Dedifferentiated amniotic fluid mesenchymal stem cell (primary cell): Measurements from ENCODE around the gene HYCC1.
A peak's percentile ranks its signal among the peaks of the same experiment; 100 is the strongest.

Experiments
- DNase-seq: peaks from one replicate; pipeline ENCODE4 v3.0.0-alpha.2; 2016; ENCODE audit errors: extremely low spot score

Gene HYCC1

DNA sequence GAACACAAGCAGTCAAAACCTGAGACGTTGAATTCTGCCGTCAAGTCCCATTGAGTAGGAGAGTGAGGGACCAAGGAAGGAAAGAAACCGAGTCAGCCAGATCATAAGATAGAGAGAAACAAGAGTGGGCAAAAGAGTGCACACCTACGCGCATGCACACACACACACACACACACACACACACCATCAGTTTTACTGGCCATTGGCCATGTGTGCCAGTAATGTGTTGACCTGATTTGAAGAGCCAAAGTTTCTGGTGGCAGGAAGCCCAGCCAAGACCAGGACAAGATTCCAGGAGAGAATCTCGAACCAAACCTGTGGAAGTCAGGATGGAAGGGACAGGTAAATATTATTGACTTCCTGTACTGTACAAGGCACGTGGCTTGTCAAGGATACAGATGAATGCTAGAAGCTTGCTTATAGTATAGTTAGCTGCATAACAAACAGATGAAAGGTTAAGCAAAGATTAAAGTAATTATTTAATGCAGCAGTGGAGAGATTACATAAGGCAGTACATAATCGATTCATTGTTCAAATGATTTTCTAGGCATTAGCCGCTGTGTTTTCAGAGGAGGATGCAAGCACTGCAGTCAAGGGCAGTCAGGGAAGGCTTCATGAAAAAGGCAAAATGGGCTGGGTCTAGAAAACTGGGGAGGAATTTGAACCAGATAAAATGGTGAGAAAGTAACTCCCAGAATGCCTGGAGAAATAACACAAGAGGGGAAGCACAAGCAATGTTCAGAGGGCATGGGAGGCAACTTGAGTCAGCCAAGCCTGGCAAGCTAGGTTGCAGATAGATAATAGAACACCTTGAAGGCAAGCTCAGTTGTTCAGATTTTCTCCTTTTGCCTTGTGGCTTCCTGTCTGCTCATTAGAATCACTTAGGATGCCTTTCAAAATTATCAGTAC lies 2.7 kb upstream of the HYCC1 start:
- no peak for DNase-seq

DNA sequence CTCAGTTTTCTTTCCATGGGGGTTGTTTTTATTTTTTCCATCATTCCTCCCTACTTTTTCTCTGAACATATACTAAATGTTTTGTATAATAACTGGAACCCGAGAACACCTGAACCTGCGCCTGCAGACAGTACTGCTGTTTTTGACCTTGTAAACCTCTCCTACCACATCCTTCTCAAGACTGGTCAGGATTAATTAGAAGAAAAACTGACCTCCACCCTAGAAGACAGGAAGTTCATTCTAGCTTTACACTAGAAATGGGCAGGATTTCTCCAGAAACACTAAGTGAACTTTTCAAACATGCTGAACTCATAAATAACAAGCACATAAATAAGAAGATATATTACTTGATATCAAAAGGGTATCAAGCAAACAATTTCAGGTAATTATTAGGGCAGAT lies 751 bp upstream of the HYCC1 start:
- no peak for DNase-seq

DNA sequence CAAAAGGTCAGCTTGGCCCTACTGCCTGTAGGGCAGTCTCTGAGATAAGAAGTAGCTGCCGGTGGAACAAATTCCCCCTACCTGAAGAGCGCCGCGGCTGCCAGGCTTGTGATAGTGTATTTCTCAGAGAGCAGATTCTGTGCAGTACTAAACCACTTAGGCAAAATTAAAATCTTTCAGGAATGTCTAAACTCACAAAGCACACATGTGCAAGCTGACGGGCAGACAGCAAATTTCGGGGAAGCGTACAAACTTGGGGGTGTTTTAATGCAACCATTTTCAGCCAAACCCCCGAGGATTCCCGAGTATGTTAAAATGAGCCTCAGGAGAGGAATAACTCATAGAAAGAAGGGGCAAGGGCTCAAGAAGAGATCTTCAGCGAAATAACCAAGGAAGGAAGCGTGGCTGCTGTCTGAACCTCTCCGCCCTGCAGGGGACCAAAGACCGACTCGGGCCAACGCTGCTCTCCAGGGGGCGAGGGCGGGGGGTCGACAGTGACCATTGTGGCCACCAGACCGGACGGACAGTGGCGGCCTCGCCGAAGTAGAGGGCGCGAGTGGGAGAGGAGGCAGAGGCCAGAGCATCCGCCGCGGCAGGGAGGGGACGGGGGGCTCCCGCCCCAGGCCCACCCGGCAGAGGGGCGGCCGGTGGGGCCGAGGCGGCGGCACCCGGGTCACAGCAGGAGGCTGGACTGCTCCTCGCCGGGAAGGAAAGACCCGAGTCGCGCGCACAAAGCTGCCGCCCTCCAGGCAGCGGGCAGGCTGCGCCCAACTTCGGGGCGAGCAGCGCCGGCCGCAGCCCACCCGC lies 819 bp downstream of the HYCC1 start:
- DNase-seq, result no peak

DNA sequence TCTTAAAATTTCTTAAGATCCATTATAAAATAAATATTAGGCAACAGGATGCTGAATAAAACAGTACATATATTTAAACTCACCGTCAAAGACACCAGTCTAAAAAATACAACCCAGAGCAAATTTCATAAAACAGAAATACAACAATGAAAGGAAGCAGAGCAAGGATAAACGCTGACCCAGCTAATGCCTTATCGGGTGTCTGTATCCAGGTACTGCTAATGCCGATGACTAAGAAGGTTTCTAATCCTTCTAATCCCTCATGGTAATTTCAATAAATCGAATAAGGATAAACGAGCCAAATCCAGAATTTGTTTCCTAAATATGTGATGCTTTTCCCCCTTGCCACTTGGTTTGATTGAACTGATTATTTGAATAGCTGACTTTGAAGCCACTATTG lies 1.7 kb downstream of the HYCC1 start:
- DNase-seq, result no peak

DNA sequence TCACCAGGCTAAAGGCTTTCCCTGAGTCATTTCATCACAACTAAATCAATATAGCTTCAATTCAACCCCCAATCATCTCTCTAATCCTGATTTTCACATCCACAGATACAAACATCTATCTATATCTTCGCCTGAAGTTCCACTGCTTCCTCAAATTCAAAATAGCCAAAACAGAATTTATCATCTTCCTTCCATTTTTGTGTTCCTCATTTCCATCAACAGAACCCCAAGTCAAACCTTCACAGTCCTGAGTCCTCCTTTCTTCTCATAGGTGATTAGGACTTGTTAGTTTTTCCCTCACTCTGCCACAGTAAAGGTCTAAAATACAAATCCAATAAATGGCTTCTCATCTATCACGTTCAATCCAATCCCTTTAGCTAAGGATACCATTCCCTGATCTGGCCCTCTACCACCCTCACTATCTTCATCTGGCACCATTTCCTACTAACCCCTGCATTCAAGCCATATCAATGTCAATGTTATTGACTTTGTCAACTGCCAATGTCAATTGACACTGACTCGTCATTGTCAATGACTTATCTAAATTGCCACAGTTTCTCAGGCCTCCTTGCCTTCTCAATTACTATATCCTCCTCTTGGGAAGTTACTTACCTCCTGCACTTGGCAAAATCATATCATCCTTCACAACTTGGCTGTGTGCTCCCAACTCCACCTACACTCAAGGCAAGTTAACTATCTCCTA lies 2.6 kb downstream of the HYCC1 start:
- DNase-seq, result no peak

DNA sequence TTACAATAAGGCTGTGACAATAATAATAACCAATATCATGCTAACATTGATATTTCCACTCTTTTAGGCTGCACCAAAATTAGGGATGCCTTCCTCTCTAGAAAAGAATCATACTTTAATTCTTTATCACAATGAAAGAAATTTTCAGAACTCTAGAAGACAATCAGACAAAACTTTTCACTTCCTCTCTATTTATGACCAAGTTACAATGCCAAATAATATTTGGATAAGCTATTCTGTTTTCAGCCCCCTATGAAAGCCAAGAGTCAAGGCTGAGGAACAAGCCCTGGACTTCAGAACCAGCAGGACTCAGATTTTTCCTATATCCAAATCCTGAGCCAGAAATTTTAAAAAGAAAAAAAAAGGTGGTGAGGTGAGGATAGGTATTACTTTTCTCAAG lies 4.6 kb downstream of the HYCC1 start:
- DNase-seq, result no peak

DNA sequence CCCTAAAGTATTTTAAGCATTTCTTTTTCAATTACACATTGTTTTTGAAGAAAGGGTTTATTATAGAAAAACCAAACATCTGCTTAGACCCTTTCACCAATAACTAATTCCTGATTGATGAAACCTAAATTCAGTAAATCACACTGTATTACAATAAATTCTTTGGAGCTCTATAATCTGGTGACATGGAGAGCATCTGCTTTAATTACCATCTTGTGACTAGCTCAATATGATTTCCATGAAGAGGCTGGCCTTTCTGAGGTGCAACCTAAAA lies 9.7 kb downstream of the HYCC1 start:
- DNase-seq, result no peak

DNA sequence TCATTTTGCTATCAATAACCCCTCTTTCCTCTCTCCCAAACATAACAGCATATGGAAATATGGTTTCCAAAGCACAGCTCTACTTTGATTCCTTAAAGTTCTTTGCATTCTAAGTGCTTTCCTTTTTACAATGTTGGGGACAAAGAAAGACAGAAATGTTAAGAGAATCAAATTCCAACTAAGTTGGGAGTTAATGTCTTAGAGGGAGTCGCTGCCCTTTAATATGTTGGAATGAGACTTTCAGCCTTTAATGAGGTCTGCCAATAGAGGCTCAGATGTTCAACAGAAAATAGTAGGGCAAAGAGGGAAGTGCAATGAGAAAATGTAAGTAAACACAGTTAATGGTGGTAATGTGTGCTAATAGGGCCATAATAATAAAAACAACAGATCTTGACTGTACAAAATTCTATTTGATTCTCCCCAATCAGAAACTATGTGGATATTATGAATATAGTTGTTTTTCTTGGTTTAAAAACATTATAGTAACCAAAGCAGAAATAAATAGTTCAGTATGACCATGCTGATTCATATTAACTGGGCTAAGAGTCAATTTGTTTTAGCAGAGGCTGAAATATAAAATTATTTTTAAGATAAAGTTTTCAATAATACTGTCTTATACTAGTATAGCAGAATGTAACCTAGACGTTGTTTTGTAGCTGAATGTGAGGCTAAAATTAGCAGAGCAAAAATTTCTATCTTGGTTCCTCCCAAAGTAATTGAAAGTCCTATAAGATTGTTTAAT lies 10.3 kb downstream of the HYCC1 start:
- no peak for DNase-seq

DNA sequence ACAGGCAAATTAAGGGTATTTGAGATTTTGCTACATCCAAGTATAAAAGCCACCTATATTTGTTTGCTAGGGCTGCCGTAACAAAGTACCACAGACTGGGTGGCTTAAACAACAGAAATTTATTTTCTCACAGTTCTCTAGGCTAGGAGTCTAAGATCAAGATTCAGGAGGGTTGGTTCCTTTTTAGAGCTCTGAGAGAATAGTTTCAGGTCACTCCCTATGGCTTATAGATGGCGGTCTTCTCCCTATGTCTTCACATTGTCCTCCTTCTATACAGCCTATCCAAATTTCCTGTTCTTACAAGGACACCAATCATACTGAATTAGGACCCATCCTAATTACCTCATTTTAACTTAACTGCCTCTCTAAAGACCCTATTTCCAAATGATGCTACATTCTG lies 11.2 kb downstream of the HYCC1 start:
- no peak for DNase-seq

DNA sequence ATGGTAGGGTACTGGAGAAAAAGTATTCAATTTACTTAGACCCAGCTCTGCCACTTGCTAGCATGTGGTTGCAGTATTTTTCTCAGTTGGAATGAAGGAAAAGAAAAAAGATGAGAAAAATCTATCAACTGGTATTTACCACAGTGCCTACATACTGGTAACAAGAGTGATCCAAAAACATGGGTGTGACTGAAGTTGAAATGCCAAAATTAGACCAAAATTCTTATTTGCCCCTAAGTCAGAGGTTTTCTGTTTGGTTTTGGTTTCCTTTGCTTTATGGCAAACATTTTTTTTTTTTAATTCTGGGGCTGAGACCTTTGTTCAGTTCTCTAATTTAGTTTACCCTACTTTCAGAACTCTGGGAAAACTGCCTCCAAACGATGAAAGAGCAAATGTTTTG lies 12.3 kb downstream of the HYCC1 start:
- no peak for DNase-seq

DNA sequence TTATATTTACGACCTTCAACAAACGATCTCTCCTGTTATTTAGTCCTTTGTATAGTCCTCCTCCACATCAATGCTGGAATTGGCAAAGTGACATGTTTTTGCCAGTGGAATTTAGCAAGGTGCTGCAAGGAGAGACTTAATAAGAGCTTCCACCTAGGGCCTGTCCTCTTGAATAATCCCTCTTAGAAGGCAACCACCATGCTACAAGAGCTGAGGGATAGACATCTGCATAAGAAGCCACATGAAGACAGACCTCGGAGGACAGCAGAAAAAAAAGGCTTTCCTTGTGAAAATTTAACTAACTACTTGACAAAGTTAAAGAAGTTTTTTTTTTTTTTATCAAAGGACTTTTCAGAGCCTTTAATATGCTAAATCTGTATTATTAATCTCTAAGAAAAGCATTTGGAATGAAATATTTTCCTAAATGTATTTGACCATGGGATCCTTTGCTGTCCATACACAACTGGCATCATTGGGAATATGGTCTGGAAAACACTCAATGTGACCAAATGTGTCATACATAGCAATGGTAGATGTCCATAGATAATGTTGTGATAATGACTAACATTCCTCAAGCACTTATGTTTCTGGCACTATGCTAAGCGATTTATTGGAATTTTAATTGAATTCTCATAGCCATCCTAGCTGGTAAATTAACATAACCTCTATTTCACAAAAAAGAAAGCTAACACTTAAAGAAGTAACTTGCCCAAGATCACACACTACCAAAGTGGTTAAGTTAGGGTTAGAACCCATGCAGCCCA lies 13.2 kb downstream of the HYCC1 start:
- no peak for DNase-seq

DNA sequence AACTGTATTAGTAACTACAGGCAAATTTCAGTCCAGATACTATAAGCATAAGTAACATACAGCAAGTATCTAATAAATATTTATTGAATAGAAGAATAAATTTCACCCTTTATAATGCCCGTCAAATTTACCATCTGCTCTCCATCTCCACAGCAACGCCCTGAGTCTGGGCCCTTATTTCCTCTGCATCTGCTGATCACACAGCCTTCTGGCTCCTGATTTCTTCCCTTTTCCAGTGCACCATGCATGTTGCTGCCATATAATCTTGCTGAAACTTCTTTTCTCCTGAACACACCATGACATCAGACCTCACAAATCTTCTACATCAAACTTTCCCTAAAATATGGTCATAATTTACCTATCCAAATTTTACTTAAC lies 15.4 kb downstream of the HYCC1 start:
- no peak for DNase-seq

DNA sequence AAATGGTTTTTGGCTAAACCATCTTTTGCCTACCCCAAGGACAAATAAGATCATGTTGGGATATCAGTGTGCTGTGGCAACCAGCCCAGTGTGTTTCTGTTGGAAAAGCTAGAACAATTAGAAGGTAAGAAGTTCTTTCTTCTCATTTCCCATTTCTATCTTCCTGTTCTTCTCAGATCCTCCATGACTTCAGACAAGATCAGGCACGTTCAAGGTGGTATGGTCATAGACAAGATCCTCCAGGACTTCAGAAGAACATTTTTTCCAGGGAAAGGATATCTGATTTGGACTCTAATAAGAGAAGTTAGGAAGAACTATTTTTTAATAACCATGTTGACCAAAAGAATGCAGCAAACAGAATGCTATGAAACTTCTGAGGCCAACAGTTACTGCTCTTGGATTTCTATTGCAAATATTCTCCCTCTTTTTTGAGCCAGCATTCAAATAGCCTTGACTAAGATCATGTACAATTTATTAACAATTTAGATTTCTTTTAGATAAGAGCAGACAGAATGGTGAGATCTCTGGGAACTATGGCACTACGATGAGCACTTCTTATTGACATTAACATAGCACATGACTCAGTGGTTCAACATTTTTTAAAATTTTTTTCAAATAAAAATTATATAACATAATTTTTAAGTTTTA lies 15.9 kb downstream of the HYCC1 start:
- no peak for DNase-seq

DNA sequence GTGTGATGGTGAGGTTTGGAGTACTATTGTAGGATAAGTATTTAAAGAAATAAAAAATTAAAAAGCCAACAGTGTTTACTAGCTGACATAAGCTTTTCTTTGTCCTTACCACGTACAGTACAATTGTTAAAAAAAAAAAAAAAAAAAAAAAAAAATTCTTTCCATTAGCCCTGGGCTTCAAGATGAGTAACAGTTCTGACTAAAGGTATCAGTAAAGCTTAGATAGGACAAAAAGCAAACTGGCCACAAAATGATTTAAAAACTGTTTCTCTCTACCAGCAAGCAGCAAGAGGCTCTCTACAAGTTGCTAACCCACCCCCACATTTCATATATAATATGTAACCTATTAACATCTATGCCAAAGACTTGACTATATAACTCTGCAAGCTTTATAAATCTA lies 17.5 kb downstream of the HYCC1 start:
- DNase-seq, result no peak

DNA sequence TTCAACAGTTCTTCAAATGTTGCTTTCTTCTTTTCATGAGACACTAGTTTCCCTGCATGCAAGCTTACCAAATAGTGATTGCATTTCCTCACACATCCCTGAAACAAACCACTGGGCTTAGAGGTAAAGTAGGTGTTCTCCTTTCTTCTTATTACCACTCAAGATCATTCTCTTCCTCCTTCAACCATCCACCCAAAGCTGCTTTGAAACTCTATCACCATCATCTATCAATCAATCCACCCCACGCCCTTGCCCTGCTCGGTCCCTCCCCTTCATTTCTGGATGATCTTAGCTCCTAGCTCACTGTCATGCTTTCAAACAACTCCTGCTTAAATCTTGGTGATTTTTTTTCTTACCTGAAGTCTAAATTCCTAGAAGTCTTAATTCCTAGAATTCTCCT lies 18.9 kb downstream of the HYCC1 start:
- no peak for DNase-seq

DNA sequence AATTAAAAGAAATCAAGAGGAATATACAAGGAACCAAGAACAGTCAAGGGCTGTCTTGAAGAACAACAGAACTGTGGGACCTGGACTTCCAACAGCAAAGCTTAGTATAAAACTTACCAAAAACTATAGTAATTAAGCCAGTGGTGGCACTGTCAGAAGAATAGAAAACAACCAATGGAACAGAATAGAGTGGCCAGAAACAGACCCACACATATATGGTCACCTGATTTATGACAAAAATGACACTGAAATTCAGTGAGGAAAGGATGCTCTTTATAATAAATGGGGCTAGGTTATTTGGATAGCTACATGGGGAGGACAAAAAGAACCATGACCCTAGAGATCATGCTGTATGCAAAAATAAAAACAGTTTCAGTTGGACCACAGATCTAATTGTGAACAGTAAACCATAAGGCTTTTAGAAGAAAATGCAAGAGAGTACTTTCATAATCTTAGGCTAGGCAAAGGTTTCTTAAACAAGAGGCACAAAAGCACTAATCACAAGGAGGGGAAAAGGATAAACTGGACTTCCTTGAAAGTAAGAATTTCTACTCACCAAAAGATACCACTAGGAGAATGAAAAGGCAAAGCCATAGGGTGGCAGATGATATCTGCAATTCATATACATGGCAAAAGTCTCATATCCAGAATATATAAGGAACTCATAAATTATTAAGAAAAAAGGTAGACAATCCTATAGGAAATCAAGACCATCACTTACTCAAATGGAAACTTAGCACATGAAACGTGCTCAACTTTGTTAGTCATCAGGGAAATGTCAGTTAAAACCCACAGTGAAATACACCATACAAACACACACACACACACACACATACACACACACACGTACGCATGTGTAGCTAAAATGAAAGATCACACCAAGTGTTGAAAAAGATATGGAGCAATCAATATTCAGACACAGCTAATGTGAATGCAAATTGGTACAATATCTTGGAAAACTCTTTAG lies 20.8 kb downstream of the HYCC1 start:
- DNase-seq, result no peak

DNA sequence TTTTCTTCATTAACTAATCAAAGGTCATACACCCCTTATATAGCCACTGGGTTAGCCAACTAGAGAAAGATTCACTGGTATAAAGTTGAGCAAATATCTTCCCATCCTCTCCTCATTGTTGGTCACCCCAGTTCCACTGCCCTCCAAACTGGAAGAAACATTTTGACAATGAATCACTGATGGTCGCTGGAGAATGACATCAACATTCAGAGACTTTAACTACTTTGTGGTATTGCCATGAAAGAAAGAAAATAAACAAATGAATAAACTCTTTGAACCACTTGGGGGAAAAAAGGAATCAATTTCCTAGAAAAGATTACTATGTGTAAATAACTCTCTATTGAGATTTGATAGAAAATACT lies 23.4 kb downstream of the HYCC1 start:
- DNase-seq, result peak; percentile 35

DNA sequence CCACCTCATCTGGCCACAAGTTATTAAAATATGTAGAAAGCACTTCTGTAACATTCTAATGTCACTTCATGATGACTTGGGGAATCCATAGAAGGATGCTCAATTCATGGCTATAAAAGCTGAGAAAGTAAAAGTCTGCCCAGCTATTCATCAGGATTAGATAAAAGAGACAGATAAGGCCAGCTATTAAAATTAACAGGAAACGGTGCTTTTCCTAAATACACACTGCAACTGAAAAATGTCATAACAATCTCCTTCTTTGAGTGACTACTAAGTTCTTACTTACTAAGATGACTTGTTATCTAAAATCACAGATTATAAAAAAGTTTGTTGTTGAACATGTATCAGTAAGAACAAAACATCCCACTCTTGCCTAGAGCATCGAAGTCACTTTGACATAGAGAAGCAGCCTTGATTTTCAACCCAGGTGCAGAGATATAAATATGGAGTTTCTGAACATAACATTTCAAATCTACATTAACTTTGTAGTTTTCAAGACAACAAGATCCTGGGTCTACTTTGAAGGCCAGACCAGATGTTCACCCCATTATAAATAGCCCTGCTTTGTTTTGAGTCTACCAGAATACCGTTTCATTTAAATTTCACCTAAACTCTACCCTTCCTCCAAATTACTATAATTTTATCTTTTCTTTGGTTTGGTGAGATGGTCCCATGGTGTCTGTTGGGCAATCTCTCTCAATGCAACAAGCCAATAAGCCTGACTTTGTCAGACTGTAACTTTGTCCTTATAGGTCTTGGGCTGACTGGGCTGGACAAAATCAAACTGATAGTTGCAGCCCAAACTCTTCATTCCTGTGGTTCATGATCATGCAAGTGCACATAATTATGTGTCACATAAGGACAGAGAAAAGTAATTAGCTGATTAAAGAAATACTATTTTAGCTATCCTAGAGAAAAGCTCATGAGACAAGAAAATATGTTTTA lies 24.0 kb downstream of the HYCC1 start:
- no peak for DNase-seq

DNA sequence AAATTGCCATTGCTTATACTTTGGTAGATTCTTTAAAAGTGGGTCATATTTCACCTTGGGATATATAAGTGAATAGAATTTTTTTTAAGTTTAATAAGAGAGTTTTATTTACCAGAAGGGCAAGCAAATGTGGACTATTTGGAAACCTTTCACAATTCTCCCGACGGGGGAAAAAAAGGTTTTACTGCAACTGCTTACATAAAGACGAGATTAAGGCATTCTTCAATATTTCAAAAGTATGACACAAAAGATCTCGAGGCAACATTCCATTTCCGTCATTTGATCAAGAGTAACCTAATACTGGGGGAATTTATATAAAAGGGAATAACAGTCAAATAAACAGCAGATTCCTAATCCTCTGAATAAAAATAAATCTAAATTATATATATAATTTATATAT lies 28.5 kb downstream of the HYCC1 start:
- DNase-seq, result no peak
